Neuronal stem cell (in vitro differentiated cells): ENCODE results near the gene RPS6KA5.

Source experiments
- DNase-seq: peaks from one replicate; pipeline ENCODE4 v3.0.0-alpha.2; 2013; ENCODE audit warnings: low spot score
- H2AFZ ChIP-seq: one replicate; pipeline ENCODE4 v1.6.1; 2013; ENCODE audit warnings: mild to moderate bottlenecking, low read length, inconsistent platforms
- H2AK5ac ChIP-seq: 2 replicates; pipeline ENCODE4 v1.6.1; 2013; ENCODE audit warnings: low read depth, mild to moderate bottlenecking, inconsistent platforms, low read length, moderate library complexity, mixed read lengths
- H2BK120ac ChIP-seq: 2 replicates; pipeline ENCODE4 v1.6.1; 2013; ENCODE audit warnings: low read depth, mild to moderate bottlenecking, inconsistent platforms, low read length, moderate library complexity, mixed read lengths
- H2BK12ac ChIP-seq: one replicate; pipeline ENCODE4 v1.6.1; 2013; ENCODE audit warnings: low read length, inconsistent platforms
- H2BK15ac ChIP-seq: 2 replicates; pipeline ENCODE4 v1.6.1; 2013; ENCODE audit warnings: mild to moderate bottlenecking, low read length, inconsistent platforms, mixed read lengths
- H2BK5ac ChIP-seq: one replicate; pipeline ENCODE4 v1.6.1; 2013; ENCODE audit warnings: inconsistent platforms, mild to moderate bottlenecking, low read length, moderate library complexity
- H3K14ac ChIP-seq: one replicate; pipeline ENCODE4 v1.6.1; 2013; ENCODE audit warnings: low read length, inconsistent platforms
- H3K18ac ChIP-seq: 2 replicates; pipeline ENCODE4 v1.6.1; 2013; ENCODE audit warnings: low read length, inconsistent platforms
- H3K23ac ChIP-seq: 2 replicates; pipeline ENCODE4 v1.6.1; 2013; ENCODE audit warnings: low read depth, mild to moderate bottlenecking, mixed read lengths, low read length, inconsistent platforms; ENCODE audit not compliant: poor library complexity
- H3K27ac ChIP-seq: replicated peaks from 3 replicates; pipeline ENCODE4 v1.5.1; 2013; ENCODE audit warnings: low read length, inconsistent platforms
- H3K27me3 ChIP-seq, 3 experiments: 2 replicates each; pipeline ENCODE4 v1.6.1; 2013; ENCODE audit warnings: low read length in 3 of 3, mild to moderate bottlenecking in 2 of 3, inconsistent platforms in 1 of 3, low read depth in 1 of 3, mixed read lengths in 1 of 3, moderate library complexity in 1 of 3; ENCODE audit not compliant: control insufficient read depth in 3 of 3, insufficient read depth in 3 of 3
- H3K36me3 ChIP-seq, 2 donors: replicated peaks in 1 of 2; 2 replicates each; pipeline ENCODE4 v1.6.1; 2013; ENCODE audit warnings: low read length in 2 of 2; ENCODE audit not compliant: control insufficient read depth in 2 of 2, insufficient read depth in 2 of 2
- H3K4ac ChIP-seq: 2 replicates; pipeline ENCODE4 v1.6.1; 2013; ENCODE audit warnings: inconsistent platforms, mild to moderate bottlenecking, low read length, moderate library complexity
- H3K4me1 ChIP-seq, 2 donors: 1 replicate in 1 of 2; 2 replicates in 1 of 2; pipeline ENCODE4 v1.6.1; 2013; ENCODE audit warnings: low read length in 2 of 2, low read depth in 1 of 2; ENCODE audit not compliant: control insufficient read depth in 2 of 2, insufficient read depth in 1 of 2
- H3K4me2 ChIP-seq: one replicate; pipeline ENCODE4 v1.6.1; 2013; ENCODE audit warnings: mild to moderate bottlenecking, low read length, inconsistent platforms; ENCODE audit not compliant: insufficient read depth, poor library complexity, severe bottlenecking
- H3K4me3 ChIP-seq, 2 donors: 2 replicates each; pipeline ENCODE4 v1.5.1; 2013; ENCODE audit warnings: low read length in 2 of 2, mild to moderate bottlenecking in 2 of 2, inconsistent platforms in 1 of 2, moderate library complexity in 1 of 2
- H3K79me1 ChIP-seq: one replicate; pipeline ENCODE4 v1.6.1; 2013; ENCODE audit warnings: low read depth, mild to moderate bottlenecking, inconsistent platforms, low read length, moderate library complexity
- H3K9ac ChIP-seq: one replicate; pipeline ENCODE4 v1.6.1; 2013; ENCODE audit warnings: mild to moderate bottlenecking, low read depth, low read length, inconsistent platforms; ENCODE audit not compliant: poor library complexity
- H3K9me3 ChIP-seq, 2 donors: replicated peaks in 1 of 2; 2 replicates each; pipeline versions ENCODE3 to v1.6.1; 2013; ENCODE audit warnings: low read length in 2 of 2, mild to moderate bottlenecking in 2 of 2, inconsistent platforms in 1 of 2, low read depth in 1 of 2, mixed read lengths in 1 of 2, moderate library complexity in 1 of 2; ENCODE audit not compliant: control insufficient read depth in 2 of 2, insufficient read depth in 1 of 2
- H4K8ac ChIP-seq: one replicate; pipeline ENCODE4 v1.6.1; 2013; ENCODE audit warnings: low read depth, mild to moderate bottlenecking, inconsistent platforms, low read length, moderate library complexity
- H4K91ac ChIP-seq: one replicate; pipeline ENCODE4 v1.6.1; 2013; ENCODE audit warnings: low read length, low read depth, mild to moderate bottlenecking, inconsistent platforms; ENCODE audit not compliant: poor library complexity
- WGBS, 2 donors: extraction: QIAGEN DNeasy Blood & Tissue Kit; methylation state at CpG; one replicate each; pipeline ENCODE4 v1.1.7; 2013; ENCODE audit warnings: missing lambda C conversion rate in 2 of 2, mixed read lengths in 1 of 2; ENCODE audit not compliant: insufficient read length in 2 of 2, insufficient replicate concordance in 1 of 2; ENCODE audit errors: extremely low coverage in 2 of 2; 5-methylcytosine and 5-hydroxymethylcytosine counted together

The RPS6KA5 gene

DNA sequence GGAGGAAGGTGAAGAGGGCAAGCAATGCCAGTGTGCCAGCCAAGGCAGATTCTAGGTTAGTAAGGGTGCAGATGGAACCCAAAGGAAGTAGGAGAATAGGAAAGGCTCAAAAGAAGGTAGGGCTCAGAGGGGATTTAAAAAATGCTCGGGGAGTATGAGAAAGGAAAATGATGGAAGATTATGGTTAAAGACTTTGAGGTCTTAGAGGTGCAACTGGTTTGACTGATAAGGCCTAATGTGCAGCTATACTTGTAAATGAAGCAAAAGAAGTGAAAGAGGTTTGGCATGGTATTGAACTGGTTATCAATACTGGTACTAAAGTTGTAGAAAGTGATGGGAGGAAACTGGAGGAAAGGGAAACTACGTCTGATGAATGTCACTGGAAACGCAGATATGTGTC is 94.7 kb downstream of the RPS6KA5 start:
- no peaks in the 10 kb centered on the region for H3K36me3 ChIP-seq
- no peak overlapping the region for H3K9ac ChIP-seq
- no peak overlapping the region for H4K8ac ChIP-seq
- no peaks in the 10 kb centered on the region for H3K4me1 ChIP-seq
- H3K27me3 ChIP-seq, result no peaks in the 10 kb centered on the region
- no peak overlapping the region for H3K4ac ChIP-seq
- H3K4me2 ChIP-seq, result no peak overlapping the region
- no peak for DNase-seq
- H3K79me1 ChIP-seq, result no peaks in the 10 kb centered on the region
- no peak overlapping the region for H2BK5ac ChIP-seq
- H2AFZ ChIP-seq, result no peak overlapping the region
- no peak overlapping the region for H4K91ac ChIP-seq
- no peak overlapping the region for H3K4me3 ChIP-seq
- 100% methylated on average over 1 of the region's 3 CpGs; no CpG with 5 or more reads in 1 of the 2 donors for WGBS, 2 donors
- no peak overlapping the region for H2BK12ac ChIP-seq
- no peak overlapping the region for H2BK15ac ChIP-seq
- no peak overlapping the region for H3K27ac ChIP-seq
- no peak overlapping the region for H2AK5ac ChIP-seq
- no peak overlapping the region for H3K14ac ChIP-seq
- H3K9me3 ChIP-seq, result peaks cover 2 to 7% of the 10 kb centered on the region in 2 donors
- no peak overlapping the region for H3K23ac ChIP-seq
- no peak overlapping the region for H2BK120ac ChIP-seq
- H3K18ac ChIP-seq, result no peak overlapping the region

DNA sequence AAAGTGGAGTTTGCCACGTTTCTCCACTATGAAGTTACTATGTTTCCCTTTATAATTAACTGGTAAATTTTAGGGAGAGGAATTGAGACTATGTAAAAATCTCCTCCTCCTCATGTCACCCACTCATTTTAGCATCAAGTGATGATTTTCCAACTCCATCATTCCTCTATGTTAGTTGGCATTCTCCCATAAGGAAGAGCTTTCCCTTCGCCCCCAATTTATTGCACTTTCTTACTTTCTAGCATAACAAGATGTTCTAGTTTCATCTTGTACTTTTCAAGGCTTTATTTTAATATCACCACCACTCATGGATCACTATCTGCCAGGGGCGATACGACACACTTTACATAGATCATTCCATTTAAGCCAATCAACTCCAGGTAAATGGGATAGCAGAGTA is 97.1 kb downstream of the RPS6KA5 start:
- Histone ChIP-seq H3K9me3 (peaks cover 2 to 7% of the 10 kb centered on the region in 2 donors), H3K4me2 (no peak overlapping the region), H3K23ac (no peak overlapping the region), H4K91ac (no peak overlapping the region), H3K27ac (no peak overlapping the region), H3K4me3 (no peak overlapping the region), H3K79me1 (no peaks in the 10 kb centered on the region), H2BK12ac (no peak overlapping the region), H3K14ac (no peak overlapping the region), H2BK15ac (no peak overlapping the region), H2BK5ac (no peak overlapping the region), H3K18ac (no peak overlapping the region), H4K8ac (no peak overlapping the region), H3K27me3 (no peaks in the 10 kb centered on the region), H2BK120ac (no peak overlapping the region), H3K9ac (no peak overlapping the region), H3K4me1 (no peaks in the 10 kb centered on the region), H2AK5ac (no peak overlapping the region), H3K36me3 (no peaks in the 10 kb centered on the region), H2AFZ (no peak overlapping the region), H3K4ac (no peak overlapping the region)
- WGBS, 2 donors, result no CpG with 5 or more reads among the region's 4 CpGs
- no peak for DNase-seq

- Histone ChIP-seq H4K91ac (no peak overlapping the region), H2BK12ac (no peak overlapping the region), H3K27me3 (no peaks in the 10 kb centered on the region), H3K18ac (no peak overlapping the region), H3K9ac (no peak overlapping the region), H3K79me1 (no peaks in the 10 kb centered on the region), H2AK5ac (no peak overlapping the region), H3K27ac (no peak overlapping the region), H2BK15ac (no peak overlapping the region), H3K4me2 (no peak overlapping the region), H4K8ac (no peak overlapping the region), H3K9me3 (peaks cover 0 to under 1% of the 10 kb centered on the region in 2 donors), H3K4me1 (no peaks in the 10 kb centered on the region), H3K36me3 (no peaks in the 10 kb centered on the region), H3K4ac (no peak overlapping the region), H3K23ac (no peak overlapping the region), H2AFZ (no peak overlapping the region), H2BK5ac (no peak overlapping the region), H2BK120ac (no peak overlapping the region), H3K14ac (no peak overlapping the region), H3K4me3 (no peak overlapping the region)
- no CpG with 5 or more reads among the region's 11 CpGs for WGBS, 2 donors
- no peak for DNase-seq
Measured at GRCh38 chr14:90962505-90963109, 97.8 kb downstream of the RPS6KA5 start.

GRCh38 chr14:90960818-90961217 is 99.6 kb downstream of the RPS6KA5 start:
- no CpG with 5 or more reads among the region's 6 CpGs for WGBS, 2 donors
- H3K18ac ChIP-seq, result no peak overlapping the region
- DNase-seq, result no peak

More at GRCh38 chr14:90960818-90961217, 99.6 kb downstream of the RPS6KA5 start:
- H3K4me2 ChIP-seq, result no peak overlapping the region
- H2BK15ac ChIP-seq, result no peak overlapping the region
- no peak overlapping the region for H3K4ac ChIP-seq
- no peak overlapping the region for H3K23ac ChIP-seq
- H3K9me3 ChIP-seq, result peaks cover 0 to 2% of the 10 kb centered on the region in 2 donors
- no peak overlapping the region for H3K4me3 ChIP-seq
- no peaks in the 10 kb centered on the region for H3K4me1 ChIP-seq
- H3K79me1 ChIP-seq, result no peaks in the 10 kb centered on the region
- H3K36me3 ChIP-seq, result no peaks in the 10 kb centered on the region
- no peak overlapping the region for H4K91ac ChIP-seq
- H2BK5ac ChIP-seq, result no peak overlapping the region
- H2BK120ac ChIP-seq, result no peak overlapping the region
- no peaks in the 10 kb centered on the region for H3K27me3 ChIP-seq
- H2AK5ac ChIP-seq, result no peak overlapping the region
- H4K8ac ChIP-seq, result no peak overlapping the region
- H3K27ac ChIP-seq, result no peak overlapping the region
- H3K14ac ChIP-seq, result no peak overlapping the region
- H2BK12ac ChIP-seq, result no peak overlapping the region
- no peak overlapping the region for H3K9ac ChIP-seq
- no peak overlapping the region for H2AFZ ChIP-seq
